B cell (primary cell): Measurements from ENCODE around the gene RPL32.

Experiments
- CTCF ChIP-seq: fragments of 200-600 bp; IDR thresholded peaks from one replicate; pipeline ENCODE4 v1.8.0; 2022; ENCODE audit warnings: antibody characterized with exemption, mild to moderate bottlenecking
- EZH2 ChIP-seq: IDR thresholded peaks from 2 replicates; pipeline ENCODE4 v1.6.1; 2012; ENCODE audit warnings: borderline replicate concordance, low read depth, mild to moderate bottlenecking, moderate library complexity, low read length; ENCODE audit not compliant: insufficient read depth, poor library complexity, severe bottlenecking

- TF ChIP-seq CTCF (no peak), EZH2 (no peak)
Measured at GRCh38 chr3:12799525-12800440, 41.6 kb downstream of the RPL32 start.
